GM06990 (cell line): ENCODE measurements around the gene CLEC1A.

Source experiments
- DNase-seq: peaks from one replicate; pipeline ENCODE4 v3.0.0-alpha.2; 2011; ENCODE audit not compliant: insufficient read length; ENCODE audit errors: extremely low read depth
- H3K27me3 ChIP-seq: replicated peaks from 2 replicates; pipeline ENCODE4 v1.6.0; 2011; ENCODE audit warnings: low read length; ENCODE audit not compliant: control insufficient read depth, insufficient read depth
- H3K36me3 ChIP-seq: 2 replicates; pipeline ENCODE4 v1.5.1; 2011; ENCODE audit warnings: low read length; ENCODE audit not compliant: control insufficient read depth, insufficient read depth
- H3K4me3 ChIP-seq: replicated peaks from 2 replicates; pipeline ENCODE4 v1.5.1; 2011; ENCODE audit warnings: low read depth, mild to moderate bottlenecking, control low read depth, low read length
- CTCF ChIP-seq: IDR thresholded peaks from 2 replicates; pipeline ENCODE4 v1.5.1; 2011; ENCODE audit warnings: low read length, control low read depth, mild to moderate bottlenecking, inconsistent platforms; ENCODE audit not compliant: insufficient read depth, poor library complexity, severe bottlenecking

Gene CLEC1A

DNA sequence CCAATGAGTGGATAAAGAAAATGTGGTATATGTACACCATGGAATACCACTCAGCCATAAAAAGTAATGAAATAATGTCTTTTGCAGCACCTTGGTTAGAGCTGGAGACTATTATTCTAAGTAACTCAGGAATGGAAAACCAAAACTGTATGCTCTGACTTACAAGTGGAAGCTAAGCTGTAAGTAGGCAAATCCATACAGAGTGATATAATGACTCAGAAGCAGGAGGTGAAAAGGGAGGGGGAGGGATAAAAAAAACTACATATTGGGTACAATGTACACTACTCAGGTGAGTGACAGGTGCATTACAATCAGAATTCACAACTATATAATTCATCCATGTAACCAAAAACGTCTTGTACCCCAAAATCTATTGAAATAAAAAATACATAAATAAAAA is 15.1 kb upstream of the CLEC1A start:
- Histone ChIP-seq H3K27me3 (no peaks in the 10 kb centered on the region; the same call in 1 of the 2 replicates), H3K36me3 (no peaks in the 10 kb centered on the region), H3K4me3 (no peak overlapping the region)
- TF ChIP-seq CTCF: no peak
- no peak for DNase-seq

DNA sequence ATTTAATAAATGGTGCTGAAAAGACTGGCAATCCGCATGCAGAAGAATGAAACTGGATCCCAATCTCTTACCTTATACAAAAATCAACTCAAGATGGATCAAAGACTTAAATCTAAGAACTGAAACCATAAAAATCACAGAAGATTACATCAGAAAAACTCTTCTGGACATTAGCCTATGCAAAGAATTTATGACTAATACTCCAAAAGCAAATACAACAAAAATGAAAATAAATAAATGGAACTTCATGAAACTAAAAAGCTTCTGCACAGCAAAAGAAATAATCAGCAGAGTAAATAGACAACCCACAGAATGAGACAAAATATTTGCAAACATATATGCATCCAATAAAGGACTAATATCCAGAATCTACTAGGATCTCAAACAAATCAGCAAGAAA is 14.3 kb upstream of the CLEC1A start:
- no peak for DNase-seq
- Histone ChIP-seq H3K4me3 (no peak overlapping the region), H3K27me3 (no peaks in the 10 kb centered on the region), H3K36me3 (no peaks in the 10 kb centered on the region)
- no peak for TF ChIP-seq CTCF

DNA sequence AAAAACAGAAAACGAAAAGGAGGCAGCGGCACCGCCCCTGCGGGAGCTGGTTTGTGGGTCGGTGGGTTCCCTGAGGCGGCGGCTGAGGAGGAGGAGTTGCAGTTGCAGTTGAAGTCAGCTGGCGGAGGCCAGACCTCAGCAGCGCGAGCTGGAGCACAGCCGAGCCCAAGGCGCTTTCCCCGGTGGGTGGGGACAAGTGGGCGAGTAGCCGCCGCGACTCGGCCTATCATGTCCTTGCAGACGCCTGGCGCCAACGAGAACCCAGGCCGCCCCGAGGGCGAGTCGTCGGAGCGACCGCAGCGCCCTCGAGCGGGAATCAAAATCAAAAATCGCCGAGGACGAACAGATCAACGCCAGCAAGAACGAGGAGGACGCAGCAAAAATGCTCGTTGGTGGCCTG is 12.7 kb upstream of the CLEC1A start:
- no peak for TF ChIP-seq CTCF
- H3K4me3 ChIP-seq: no peak overlapping the region
- H3K27me3 ChIP-seq: no peaks in the 10 kb centered on the region
- no peaks in the 10 kb centered on the region for H3K36me3 ChIP-seq
- DNase-seq: no peak

GRCh38 chr12:10110256-10110844 is 11.6 kb upstream of the CLEC1A start:
- DNase-seq: no peak
- Histone ChIP-seq H3K27me3 (no peaks in the 10 kb centered on the region), H3K36me3 (no peaks in the 10 kb centered on the region), H3K4me3 (no peak overlapping the region)
- TF ChIP-seq CTCF: no peak

DNA sequence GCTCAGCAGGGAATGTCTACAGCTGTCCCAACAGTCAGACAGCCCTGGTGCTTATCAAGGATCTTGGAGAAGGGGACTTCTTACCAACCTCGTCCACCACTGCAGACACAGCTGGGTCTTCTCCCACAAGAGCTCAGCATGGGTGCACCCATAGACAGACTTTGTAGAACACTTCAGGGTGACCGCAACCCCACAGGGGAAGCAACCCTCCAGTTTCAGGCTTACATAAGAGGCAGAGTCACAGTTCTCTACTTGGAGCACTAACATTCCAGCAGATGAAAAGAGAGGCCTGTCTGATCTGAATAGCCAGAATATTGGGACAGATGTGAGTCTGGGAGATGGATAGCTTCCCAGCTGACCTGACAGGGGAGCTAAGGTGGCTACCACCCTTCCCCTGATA is 3.5 kb upstream of the CLEC1A start:
- H3K27me3 ChIP-seq: no peaks in the 10 kb centered on the region
- DNase-seq: no peak
- no peak for TF ChIP-seq CTCF
- H3K36me3 ChIP-seq: no peaks in the 10 kb centered on the region
- no peak overlapping the region for H3K4me3 ChIP-seq

GRCh38 chr12:10101648-10102220 is 2.9 kb upstream of the CLEC1A start:
- no peaks in the 10 kb centered on the region for H3K36me3 ChIP-seq
- no peak for TF ChIP-seq CTCF
- H3K27me3 ChIP-seq: no peaks in the 10 kb centered on the region
- no peak for DNase-seq
- no peak overlapping the region for H3K4me3 ChIP-seq
